OCI-LY1 (cell line): Measurements from ENCODE around the gene CAPN7.

Experiments
- CTCF ChIP-seq: fragments of 200-600 bp; sonication (generic), shearing (Covaris generic); IDR thresholded peaks from 2 replicates; pipeline ENCODE4 v1.5.1; 2017; ENCODE audit warnings: mild to moderate bottlenecking, antibody characterized with exemption, low read length, moderate library complexity, mixed read lengths
- EZH2 ChIP-seq: fragments of 200-600 bp; sonication (generic), shearing (Covaris generic); IDR thresholded peaks from 2 replicates; pipeline ENCODE4 v1.8.0; 2017; ENCODE audit warnings: borderline replicate concordance, mixed run types, mild to moderate bottlenecking, antibody characterized with exemption, low read length, moderate library complexity, mixed read lengths

GRCh38 chr3:15265655-15266509 is 59.8 kb downstream of the CAPN7 start:
- TF ChIP-seq CTCF (no peak), EZH2 (no peak)
